ENCODE results near the gene RNF220.

The RNF220 gene

DNA sequence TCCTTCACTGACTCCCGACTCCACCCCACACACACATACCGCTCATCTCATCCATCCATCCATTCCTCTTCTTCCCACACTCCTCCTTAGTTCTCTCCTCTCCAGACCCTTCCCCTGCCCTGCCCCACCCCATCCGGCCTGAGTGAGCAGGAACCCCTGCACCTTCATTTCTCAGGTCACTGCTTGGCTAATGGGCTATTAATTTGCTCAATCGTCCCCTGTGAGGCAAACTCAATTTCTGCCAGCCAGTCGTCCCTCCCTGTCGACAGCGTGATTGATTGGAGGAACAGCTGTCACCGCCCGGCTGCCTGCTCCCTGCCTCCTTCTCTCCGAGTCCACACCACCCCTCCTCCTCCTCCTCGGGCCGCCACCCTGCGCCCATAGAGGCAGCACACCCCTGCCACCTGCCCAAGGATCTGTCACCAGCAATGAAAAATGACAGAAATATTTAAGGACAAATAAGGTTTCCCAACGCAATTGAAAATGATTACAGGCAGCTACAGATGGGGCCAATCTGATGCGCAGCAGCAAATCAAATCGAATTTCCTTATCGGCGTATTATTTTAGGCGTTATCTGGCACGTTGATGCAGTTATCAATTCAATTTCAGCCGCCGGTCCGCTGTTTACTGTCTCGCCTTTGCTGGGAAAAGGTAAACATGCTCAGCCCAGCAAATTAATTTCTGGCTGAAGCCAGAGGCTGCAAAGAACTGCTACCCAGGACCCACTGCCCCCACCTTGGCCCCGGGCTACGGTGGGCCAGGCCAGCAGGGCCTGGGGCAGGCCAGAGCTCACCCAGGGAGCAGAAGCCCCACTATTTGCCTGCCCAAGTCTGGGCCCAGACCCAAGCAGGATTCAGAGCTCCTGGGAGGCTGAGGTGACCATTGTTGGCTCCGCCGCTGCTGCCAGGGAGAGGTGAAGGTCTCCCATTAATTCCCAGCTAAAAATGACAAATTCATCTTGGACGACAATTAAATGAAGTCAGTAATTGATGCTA lies 197.9 kb downstream of the RNF220 start:
- Histone ChIP-seq H3K27me3 (ENCODE audit: control insufficient read depth in 1 of 2, insufficient read depth in 2 of 2, low read length in 2 of 2) (peaks cover 0 to 5% of the 10 kb centered on the region in 2 donors), H3K4me1 (ENCODE audit: insufficient read depth, low read length) (no peaks in the 10 kb centered on the region), H3K9me3 (ENCODE audit: low read length) (no peaks in the 10 kb centered on the region), H3K9ac (ENCODE audit: low read length) (no peak overlapping the region), H3K27ac (ENCODE audit: low read depth, low read length) (no peak overlapping the region), H3K36me3 (ENCODE audit: insufficient read depth, low read length) (no peaks in the 10 kb centered on the region), H3K4me3 (ENCODE audit: low read depth in 1 of 2, low read length in 2 of 2) (no peak overlapping the region)

- peaks cover 0 to under 1% of the 10 kb centered on the region in 2 donors for H3K27me3 ChIP-seq (ENCODE audit: control insufficient read depth in 1 of 2, insufficient read depth in 2 of 2, low read length in 2 of 2)
- H3K4me1 ChIP-seq (ENCODE audit: insufficient read depth, low read length): no peaks in the 10 kb centered on the region
- H3K4me3 ChIP-seq (ENCODE audit: low read depth in 1 of 2, low read length in 2 of 2): no peak overlapping the region
- H3K9me3 ChIP-seq (ENCODE audit: low read length): no peaks in the 10 kb centered on the region
- H3K36me3 ChIP-seq (ENCODE audit: insufficient read depth, low read length): no peaks in the 10 kb centered on the region
- no peak overlapping the region for H3K9ac ChIP-seq (ENCODE audit: low read length)
- no peak overlapping the region for H3K27ac ChIP-seq (ENCODE audit: low read depth, low read length)
Measured at GRCh38 chr1:44603718-44604117, 198.7 kb downstream of the RNF220 start.

GRCh38 chr1:44604157-44604955 lies 199.3 kb downstream of the RNF220 start:
- Histone ChIP-seq H3K27ac (ENCODE audit: low read depth, low read length) (no peak overlapping the region), H3K4me1 (ENCODE audit: insufficient read depth, low read length) (no peaks in the 10 kb centered on the region), H3K9ac (ENCODE audit: low read length) (no peak overlapping the region), H3K9me3 (ENCODE audit: low read length) (no peaks in the 10 kb centered on the region), H3K4me3 (ENCODE audit: low read depth in 1 of 2, low read length in 2 of 2) (no peak overlapping the region), H3K27me3 (ENCODE audit: control insufficient read depth in 1 of 2, insufficient read depth in 2 of 2, low read length in 2 of 2) (no peaks in the 10 kb centered on the region), H3K36me3 (ENCODE audit: insufficient read depth, low read length) (no peaks in the 10 kb centered on the region)

GRCh38 chr1:44605914-44606615 lies 201.0 kb downstream of the RNF220 start:
- H3K36me3 ChIP-seq (ENCODE audit: insufficient read depth, low read length): no peaks in the 10 kb centered on the region
- H3K27me3 ChIP-seq (ENCODE audit: control insufficient read depth in 1 of 2, insufficient read depth in 2 of 2, low read length in 2 of 2): no peaks in the 10 kb centered on the region
- no peak overlapping the region for H3K27ac ChIP-seq (ENCODE audit: low read depth, low read length)
- peaks cover 4% of the 10 kb centered on the region for H3K4me1 ChIP-seq (ENCODE audit: insufficient read depth, low read length)
- no peaks in the 10 kb centered on the region for H3K9me3 ChIP-seq (ENCODE audit: low read length)
- no peak overlapping the region for H3K9ac ChIP-seq (ENCODE audit: low read length)
- no peak overlapping the region for H3K4me3 ChIP-seq (ENCODE audit: low read depth in 1 of 2, low read length in 2 of 2)

DNA sequence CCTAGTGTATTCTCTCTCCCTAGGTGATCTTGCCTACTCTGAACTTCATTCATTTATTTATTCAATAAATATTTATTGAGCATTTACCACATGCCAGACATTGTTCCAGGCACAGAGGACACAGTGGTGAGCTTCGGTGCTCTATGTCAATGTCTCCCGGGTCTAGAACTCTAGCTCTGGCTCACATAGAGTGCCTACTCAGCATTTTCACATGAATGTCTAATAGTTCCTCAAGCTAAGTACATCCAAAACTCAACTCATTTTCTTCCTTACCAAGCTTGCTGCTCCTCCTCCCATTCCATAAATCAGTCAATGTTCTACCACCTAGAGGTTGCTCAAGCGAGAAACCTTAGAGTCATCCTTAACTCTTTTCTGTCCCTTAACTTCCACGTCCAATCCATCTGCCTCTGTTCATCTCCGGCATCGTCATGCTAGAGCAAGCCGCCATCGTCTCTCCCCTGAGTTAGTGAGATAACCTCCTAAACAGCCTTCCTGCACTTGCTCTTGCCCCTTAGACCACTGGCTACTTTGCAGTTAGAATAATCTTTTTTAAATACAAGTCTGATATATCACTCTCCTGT lies 201.7 kb downstream of the RNF220 start:
- H3K27me3 ChIP-seq (ENCODE audit: control insufficient read depth in 1 of 2, insufficient read depth in 2 of 2, low read length in 2 of 2): no peaks in the 10 kb centered on the region
- H3K9ac ChIP-seq (ENCODE audit: low read length): no peak overlapping the region
- no peaks in the 10 kb centered on the region for H3K9me3 ChIP-seq (ENCODE audit: low read length)
- no peaks in the 10 kb centered on the region for H3K36me3 ChIP-seq (ENCODE audit: insufficient read depth, low read length)
- peaks cover 4% of the 10 kb centered on the region for H3K4me1 ChIP-seq (ENCODE audit: insufficient read depth, low read length)
- H3K4me3 ChIP-seq (ENCODE audit: low read depth in 1 of 2, low read length in 2 of 2): no peak overlapping the region
- no peak overlapping the region for H3K27ac ChIP-seq (ENCODE audit: low read depth, low read length)

GRCh38 chr1:44608141-44608540 lies 203.1 kb downstream of the RNF220 start:
- Histone ChIP-seq H3K9ac (ENCODE audit: low read length) (no peak overlapping the region), H3K4me1 (ENCODE audit: insufficient read depth, low read length) (peaks cover 4% of the 10 kb centered on the region), H3K27ac (ENCODE audit: low read depth, low read length) (no peak overlapping the region), H3K9me3 (ENCODE audit: low read length) (no peaks in the 10 kb centered on the region), H3K4me3 (ENCODE audit: low read depth in 1 of 2, low read length in 2 of 2) (no peak overlapping the region), H3K27me3 (ENCODE audit: control insufficient read depth in 1 of 2, insufficient read depth in 2 of 2, low read length in 2 of 2) (no peaks in the 10 kb centered on the region), H3K36me3 (ENCODE audit: insufficient read depth, low read length) (no peaks in the 10 kb centered on the region)

DNA sequence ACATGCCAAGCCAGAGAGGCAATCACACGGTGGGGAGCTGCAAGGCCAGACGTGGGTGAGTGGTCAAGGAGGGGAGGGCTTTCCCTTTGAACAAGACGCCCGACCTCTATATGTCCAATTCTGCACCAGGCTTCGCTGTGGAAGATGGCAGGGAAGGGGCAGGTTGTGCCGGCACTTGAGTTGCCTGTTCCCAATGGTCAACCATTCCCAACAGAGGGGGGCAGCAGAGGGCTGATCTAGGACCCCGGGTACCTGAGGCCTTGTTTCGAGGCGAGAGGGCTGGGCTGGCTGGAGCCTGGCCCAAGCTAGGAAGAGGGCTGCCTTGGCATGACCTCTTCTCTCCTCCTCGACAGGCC lies 204.3 kb downstream of the RNF220 start:
- no peak overlapping the region for H3K27ac ChIP-seq (ENCODE audit: low read depth, low read length)

DNA sequence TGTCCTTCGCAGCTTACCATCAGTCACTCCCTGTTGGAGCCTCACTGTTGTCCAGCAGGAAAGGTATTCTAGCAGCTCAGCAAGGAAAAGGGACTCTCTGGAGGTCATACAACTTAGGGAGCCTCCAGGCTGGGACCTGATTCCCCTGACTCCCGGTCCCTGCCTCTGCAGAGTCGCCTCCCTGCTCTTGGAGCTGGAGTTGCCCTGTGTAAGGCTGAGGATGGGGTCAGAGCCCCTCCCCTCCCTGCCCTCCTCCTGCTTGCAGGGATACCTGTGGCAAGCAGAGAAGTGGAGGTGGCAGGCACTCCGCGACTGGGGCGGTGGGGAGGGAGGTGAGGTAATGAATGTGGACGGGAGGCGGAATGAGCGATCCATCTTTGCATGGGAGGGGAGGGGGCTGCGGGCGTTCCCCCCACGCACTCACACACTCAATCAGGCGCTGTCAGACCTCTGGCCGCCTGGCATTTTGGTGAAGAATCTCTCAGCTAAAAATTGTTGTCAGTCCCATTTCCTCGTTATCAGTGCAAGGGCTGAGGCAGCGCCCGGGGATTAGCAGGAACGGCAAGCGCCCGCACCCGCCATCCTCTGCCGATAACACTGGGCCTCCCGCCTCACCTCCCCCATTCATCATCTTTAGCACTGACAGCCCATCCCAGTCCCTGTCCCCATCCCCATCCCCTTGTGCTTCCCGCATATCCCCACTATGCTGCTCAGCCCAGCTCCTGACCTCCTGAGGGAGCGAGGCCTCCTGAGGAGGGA lies 204.9 kb downstream of the RNF220 start:
- no peaks in the 10 kb centered on the region for H3K9me3 ChIP-seq (ENCODE audit: low read length)
- no peak overlapping the region for H3K27ac ChIP-seq (ENCODE audit: low read depth, low read length)
- no peak overlapping the region for H3K9ac ChIP-seq (ENCODE audit: low read length)
- peaks cover 4% of the 10 kb centered on the region for H3K4me1 ChIP-seq (ENCODE audit: insufficient read depth, low read length)
- no peak overlapping the region for H3K4me3 ChIP-seq (ENCODE audit: low read depth in 1 of 2, low read length in 2 of 2)
- H3K27me3 ChIP-seq (ENCODE audit: control insufficient read depth in 1 of 2, insufficient read depth in 2 of 2, low read length in 2 of 2): no peaks in the 10 kb centered on the region
- H3K36me3 ChIP-seq (ENCODE audit: insufficient read depth, low read length): no peaks in the 10 kb centered on the region

More for the DNA sequence above, 204.3 kb downstream of the RNF220 start:
- no peaks in the 10 kb centered on the region for H3K27me3 ChIP-seq (ENCODE audit: control insufficient read depth in 1 of 2, insufficient read depth in 2 of 2, low read length in 2 of 2)
- no peak overlapping the region for H3K4me3 ChIP-seq (ENCODE audit: low read depth in 1 of 2, low read length in 2 of 2)
- H3K9ac ChIP-seq (ENCODE audit: low read length): no peak overlapping the region
- no peaks in the 10 kb centered on the region for H3K36me3 ChIP-seq (ENCODE audit: insufficient read depth, low read length)
- peaks cover 4% of the 10 kb centered on the region for H3K4me1 ChIP-seq (ENCODE audit: insufficient read depth, low read length)
- H3K9me3 ChIP-seq (ENCODE audit: low read length): no peaks in the 10 kb centered on the region

- no peaks in the 10 kb centered on the region for H3K9me3 ChIP-seq (ENCODE audit: low read length)
- no peak overlapping the region for H3K9ac ChIP-seq (ENCODE audit: low read length)
- H3K27ac ChIP-seq (ENCODE audit: low read depth, low read length): no peak overlapping the region
- no peak overlapping the region for H3K4me3 ChIP-seq (ENCODE audit: low read depth in 1 of 2, low read length in 2 of 2)
- H3K27me3 ChIP-seq (ENCODE audit: control insufficient read depth in 1 of 2, insufficient read depth in 2 of 2, low read length in 2 of 2): no peaks in the 10 kb centered on the region
- H3K4me1 ChIP-seq (ENCODE audit: insufficient read depth, low read length): peaks cover 4% of the 10 kb centered on the region
- no peaks in the 10 kb centered on the region for H3K36me3 ChIP-seq (ENCODE audit: insufficient read depth, low read length)
Measured at GRCh38 chr1:44610527-44611148, 205.6 kb downstream of the RNF220 start.

GRCh38 chr1:44611419-44611818 lies 206.4 kb downstream of the RNF220 start:
- H3K4me1 ChIP-seq (ENCODE audit: insufficient read depth, low read length): peaks cover 4% of the 10 kb centered on the region
- H3K36me3 ChIP-seq (ENCODE audit: insufficient read depth, low read length): no peaks in the 10 kb centered on the region
- H3K9me3 ChIP-seq (ENCODE audit: low read length): no peaks in the 10 kb centered on the region
- H3K27me3 ChIP-seq (ENCODE audit: control insufficient read depth in 1 of 2, insufficient read depth in 2 of 2, low read length in 2 of 2): peaks cover 0 to under 1% of the 10 kb centered on the region in 2 donors
- H3K9ac ChIP-seq (ENCODE audit: low read length): no peak overlapping the region
- no peak overlapping the region for H3K27ac ChIP-seq (ENCODE audit: low read depth, low read length)
- no peak overlapping the region for H3K4me3 ChIP-seq (ENCODE audit: low read depth in 1 of 2, low read length in 2 of 2)

Data from muscle layer of colon (tissue), 2 donors.